HFF-Myc (cell line): ENCODE measurements around the gene TGM1.

Experiments
- DNase-seq: peaks from one replicate; pipeline ENCODE4 v3.0.0-alpha.2; 2011; ENCODE audit warnings: low read depth; ENCODE audit errors: extremely low read depth
- H3K4me3 ChIP-seq: replicated peaks from 2 replicates; pipeline ENCODE4 v1.5.1; 2011; ENCODE audit warnings: low read depth, mild to moderate bottlenecking, control low read depth, low read length
- TF ChIP-seq, protein P1 (sequence below): IDR thresholded peaks from 2 replicates; pipeline ENCODE4 v1.5.1; 2012; ENCODE audit warnings: mild to moderate bottlenecking, low read depth, low read length, control low read depth; ENCODE audit errors: missing control alignments

Gene TGM1

DNA sequence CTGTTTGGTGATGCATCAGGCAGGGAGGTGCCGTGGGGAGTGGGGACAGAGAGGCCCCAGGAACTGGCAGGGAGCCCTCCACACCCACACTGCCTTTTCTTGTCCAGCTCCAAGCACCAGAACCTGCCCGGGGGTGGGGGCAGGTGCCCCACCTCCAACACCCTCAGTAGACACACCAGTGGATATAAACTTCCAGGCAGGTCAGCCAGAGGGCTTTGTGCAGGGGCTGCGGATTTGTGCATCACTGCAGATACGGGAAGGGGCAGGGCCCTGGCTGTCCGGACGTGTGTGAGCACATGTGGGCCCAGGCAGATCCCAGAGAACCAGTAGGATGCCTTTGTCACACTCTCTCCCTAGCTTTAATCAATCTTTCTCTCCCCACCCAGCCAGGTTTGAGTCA, 1.3 kb upstream of the TGM1 start:
- H3K4me3 ChIP-seq: no peak overlapping the region
- TF ChIP-seq, protein P1, sequence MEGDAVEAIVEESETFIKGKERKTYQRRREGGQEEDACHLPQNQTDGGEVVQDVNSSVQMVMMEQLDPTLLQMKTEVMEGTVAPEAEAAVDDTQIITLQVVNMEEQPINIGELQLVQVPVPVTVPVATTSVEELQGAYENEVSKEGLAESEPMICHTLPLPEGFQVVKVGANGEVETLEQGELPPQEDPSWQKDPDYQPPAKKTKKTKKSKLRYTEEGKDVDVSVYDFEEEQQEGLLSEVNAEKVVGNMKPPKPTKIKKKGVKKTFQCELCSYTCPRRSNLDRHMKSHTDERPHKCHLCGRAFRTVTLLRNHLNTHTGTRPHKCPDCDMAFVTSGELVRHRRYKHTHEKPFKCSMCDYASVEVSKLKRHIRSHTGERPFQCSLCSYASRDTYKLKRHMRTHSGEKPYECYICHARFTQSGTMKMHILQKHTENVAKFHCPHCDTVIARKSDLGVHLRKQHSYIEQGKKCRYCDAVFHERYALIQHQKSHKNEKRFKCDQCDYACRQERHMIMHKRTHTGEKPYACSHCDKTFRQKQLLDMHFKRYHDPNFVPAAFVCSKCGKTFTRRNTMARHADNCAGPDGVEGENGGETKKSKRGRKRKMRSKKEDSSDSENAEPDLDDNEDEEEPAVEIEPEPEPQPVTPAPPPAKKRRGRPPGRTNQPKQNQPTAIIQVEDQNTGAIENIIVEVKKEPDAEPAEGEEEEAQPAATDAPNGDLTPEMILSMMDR: no peak
- DNase-seq: no peak

DNA sequence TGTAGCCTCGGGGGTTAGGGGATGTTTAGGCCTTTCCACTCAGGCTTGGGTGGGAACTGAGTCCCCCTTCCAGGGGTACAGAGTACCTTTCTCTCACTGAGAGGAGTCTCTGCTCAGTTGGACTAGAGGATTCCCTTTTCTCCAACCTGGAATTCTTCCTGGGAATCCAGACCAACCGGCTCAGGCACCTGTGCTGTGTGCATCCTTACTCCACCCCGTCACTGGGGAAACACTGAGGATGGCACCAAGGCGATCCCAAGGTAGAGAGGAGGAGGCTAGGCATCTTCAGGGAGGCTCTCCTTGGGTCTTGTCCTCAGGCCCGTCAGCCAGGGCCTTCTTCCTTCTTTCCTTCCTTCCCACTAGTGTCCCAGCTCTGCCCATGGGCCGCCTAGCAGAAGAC, 871 bp upstream of the TGM1 start:
- no peak for DNase-seq
- no peak overlapping the region for H3K4me3 ChIP-seq
- TF ChIP-seq, protein P1: no peak

DNA sequence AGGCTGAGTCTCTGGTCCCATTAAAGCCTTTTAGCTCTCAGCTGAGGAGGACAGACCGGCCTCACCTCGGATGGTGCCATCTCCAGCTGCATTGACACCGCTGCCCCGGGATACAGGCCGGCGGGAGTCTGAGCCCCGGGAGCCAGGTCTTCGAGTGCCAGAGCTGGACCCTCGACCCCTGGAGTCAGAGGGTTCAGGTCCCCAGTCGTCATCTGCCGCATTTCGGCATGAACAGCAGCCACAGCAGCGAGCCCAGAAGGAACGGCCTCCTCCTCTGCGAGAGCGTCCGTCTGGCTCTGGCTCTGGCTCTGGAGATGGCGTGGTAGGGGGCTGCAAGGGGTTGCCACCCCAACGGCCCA, 1.0 kb downstream of the TGM1 start:
- no peak for DNase-seq
- TF ChIP-seq, protein P1: no peak
- no peak overlapping the region for H3K4me3 ChIP-seq

DNA sequence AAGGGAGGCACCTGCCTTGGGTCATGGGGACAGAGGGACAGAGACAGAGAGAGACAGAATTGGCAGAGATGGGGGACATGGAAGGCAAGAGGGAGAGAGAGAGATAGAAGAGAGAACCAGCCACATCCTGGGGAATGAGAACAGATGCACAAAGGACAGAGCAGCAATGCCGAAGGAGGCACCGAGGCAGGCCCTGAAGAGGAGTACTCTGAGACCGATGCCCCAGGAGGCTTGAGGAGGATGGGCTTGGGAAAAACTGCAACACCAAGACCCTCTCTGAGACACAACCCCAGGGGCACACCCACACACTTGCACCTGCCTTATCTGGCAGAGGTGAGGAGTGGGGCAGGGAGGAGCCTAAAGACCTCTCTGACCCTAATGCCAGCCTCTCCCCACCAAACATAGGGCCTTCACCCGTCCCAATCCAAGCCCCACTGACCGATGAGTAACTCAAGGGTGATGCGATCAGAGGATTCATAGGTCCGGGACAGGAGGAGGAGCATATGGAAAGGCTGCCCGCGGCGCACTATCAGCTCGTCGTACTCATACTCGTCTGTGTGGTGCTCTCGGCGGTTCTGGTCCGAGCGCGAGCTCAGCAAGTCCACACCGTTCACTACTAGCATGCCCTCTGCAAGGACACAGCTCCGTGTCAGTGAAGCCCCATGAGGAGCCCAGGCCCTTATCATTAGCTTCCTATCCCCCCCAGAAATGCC, 1.6 kb downstream of the TGM1 start:
- no peak for DNase-seq
- no peak overlapping the region for H3K4me3 ChIP-seq
- TF ChIP-seq, protein P1: no peak

DNA sequence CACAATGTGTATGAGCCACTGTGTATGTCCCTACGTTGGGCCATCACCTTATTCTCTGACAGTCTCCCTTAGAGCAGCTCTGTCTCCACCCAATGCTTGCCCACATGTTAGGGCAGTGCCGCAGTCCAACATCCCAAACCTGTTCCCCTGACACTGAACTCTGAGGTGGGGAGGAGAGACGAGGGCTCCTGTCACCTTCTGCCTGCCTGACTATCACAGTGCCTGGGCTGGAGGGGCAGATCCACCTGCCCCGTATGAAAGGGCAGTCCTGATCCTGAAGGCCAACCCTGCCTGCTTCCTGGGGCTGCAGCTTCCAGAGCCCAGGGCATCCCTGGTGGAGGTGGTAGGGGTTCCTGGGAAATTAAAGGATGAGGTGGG, 2.2 kb downstream of the TGM1 start:
- DNase-seq: no peak
- no peak overlapping the region for H3K4me3 ChIP-seq

DNA sequence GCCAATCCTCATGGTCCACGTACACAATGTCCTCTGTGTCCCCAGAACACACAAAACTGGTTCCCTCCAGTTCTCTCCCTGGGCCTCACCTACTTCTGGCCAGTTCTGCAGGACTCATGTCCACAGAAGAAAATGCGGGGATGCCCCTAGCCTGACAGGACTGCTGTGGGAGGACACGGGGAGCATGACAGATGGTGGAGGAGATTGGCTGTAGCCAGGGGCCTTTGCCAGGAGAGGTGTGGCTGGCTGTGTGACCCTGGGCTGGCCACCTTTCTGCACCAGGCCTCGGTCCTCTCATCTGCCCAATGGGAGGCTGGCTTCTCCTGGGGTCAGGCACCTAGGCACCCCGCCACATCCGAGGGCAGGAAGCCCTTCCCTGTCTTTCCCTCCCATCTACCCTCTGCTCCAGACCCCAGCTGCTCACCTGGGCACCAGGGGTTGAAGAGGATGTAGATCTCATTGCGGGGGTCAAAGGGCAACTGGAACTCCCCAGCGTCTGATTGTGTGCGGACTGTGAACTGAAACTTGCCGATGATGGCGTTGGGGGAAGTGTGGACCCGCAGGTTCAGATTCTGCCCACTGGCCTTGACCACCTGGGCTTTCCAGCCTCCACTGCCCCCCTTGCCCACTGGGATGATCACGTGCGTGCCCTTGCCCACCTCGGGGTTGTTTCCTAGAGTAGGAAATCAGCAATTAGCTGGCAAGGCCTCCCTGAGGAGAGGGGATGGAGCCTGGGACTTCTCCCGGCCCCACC, 2.8 kb downstream of the TGM1 start:
- TF ChIP-seq, protein P1: no peak
- no peak overlapping the region for H3K4me3 ChIP-seq
- DNase-seq: no peak

More for the DNA sequence above, 2.2 kb downstream of the TGM1 start:
- TF ChIP-seq, protein P1: no peak
